Measurements from ENCODE around the gene RUVBL2.
"Not testable (repeated sequence)": the region's sequence is repeated elsewhere in the genome, so short reads cannot be mapped to it uniquely, and the experiment has no call there.

DNA sequence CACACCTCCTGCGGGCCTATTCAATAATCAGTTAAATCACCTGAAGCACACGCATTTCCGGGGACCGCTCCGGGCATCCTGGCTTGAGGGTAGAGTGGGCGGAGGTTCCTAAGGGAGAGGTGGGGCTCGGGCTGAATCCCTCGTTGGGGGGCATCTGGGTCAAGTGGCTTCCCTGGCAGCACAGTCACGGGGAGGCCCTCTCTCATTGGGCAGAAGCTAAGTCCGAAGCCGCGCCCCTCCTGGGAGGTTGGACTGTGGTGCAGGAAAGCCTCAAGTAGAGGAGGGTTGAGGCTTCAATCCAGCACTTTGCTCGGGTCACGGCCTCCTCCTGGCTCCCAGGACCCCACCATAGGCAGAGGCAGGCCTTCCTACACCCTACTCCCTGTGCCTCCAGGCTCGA, 49.9 kb downstream of the RUVBL2 start, which contains the start of gene CGB5:
- TF ChIP-seq SIN3A (IDR thresholded peaks at IDR 0.05; ENCODE audit: low read depth); POLR2A (IDR thresholded peaks at IDR 0.05; ENCODE audit: borderline replicate concordance, extremely low read depth, insufficient read depth, insufficient read length); CTCF (IDR thresholded peaks at IDR 0.05 in 2 of 3, conservative IDR thresholded peaks at IDR 0.05 in 1 of 3; ENCODE audit: borderline replicate concordance in 1 of 3, insufficient read depth in 1 of 3, low read depth in 2 of 3, low read length in 2 of 3); EZH2 (IDR thresholded peaks at IDR 0.05); JUND (IDR thresholded peaks at IDR 0.05); SP1 (IDR thresholded peaks at IDR 0.05; ENCODE audit: low read depth); RAD21 (IDR thresholded peaks at IDR 0.05; ENCODE audit: low read depth); EGR1 (IDR thresholded peaks at IDR 0.05; ENCODE audit: low read depth); POLR2AphosphoS5 (IDR thresholded peaks at IDR 0.05; ENCODE audit: low read depth, low read length); YY1 (IDR thresholded peaks at IDR 0.05; ENCODE audit: extremely low read depth, insufficient replicate concordance, low read depth, low read length): not testable (repeated sequence)
- TF ChIP-seq, protein P1, sequence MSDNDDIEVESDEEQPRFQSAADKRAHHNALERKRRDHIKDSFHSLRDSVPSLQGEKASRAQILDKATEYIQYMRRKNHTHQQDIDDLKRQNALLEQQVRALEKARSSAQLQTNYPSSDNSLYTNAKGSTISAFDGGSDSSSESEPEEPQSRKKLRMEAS (IDR thresholded peaks at IDR 0.05): not testable (repeated sequence)
- TF ChIP-seq, protein P2, sequence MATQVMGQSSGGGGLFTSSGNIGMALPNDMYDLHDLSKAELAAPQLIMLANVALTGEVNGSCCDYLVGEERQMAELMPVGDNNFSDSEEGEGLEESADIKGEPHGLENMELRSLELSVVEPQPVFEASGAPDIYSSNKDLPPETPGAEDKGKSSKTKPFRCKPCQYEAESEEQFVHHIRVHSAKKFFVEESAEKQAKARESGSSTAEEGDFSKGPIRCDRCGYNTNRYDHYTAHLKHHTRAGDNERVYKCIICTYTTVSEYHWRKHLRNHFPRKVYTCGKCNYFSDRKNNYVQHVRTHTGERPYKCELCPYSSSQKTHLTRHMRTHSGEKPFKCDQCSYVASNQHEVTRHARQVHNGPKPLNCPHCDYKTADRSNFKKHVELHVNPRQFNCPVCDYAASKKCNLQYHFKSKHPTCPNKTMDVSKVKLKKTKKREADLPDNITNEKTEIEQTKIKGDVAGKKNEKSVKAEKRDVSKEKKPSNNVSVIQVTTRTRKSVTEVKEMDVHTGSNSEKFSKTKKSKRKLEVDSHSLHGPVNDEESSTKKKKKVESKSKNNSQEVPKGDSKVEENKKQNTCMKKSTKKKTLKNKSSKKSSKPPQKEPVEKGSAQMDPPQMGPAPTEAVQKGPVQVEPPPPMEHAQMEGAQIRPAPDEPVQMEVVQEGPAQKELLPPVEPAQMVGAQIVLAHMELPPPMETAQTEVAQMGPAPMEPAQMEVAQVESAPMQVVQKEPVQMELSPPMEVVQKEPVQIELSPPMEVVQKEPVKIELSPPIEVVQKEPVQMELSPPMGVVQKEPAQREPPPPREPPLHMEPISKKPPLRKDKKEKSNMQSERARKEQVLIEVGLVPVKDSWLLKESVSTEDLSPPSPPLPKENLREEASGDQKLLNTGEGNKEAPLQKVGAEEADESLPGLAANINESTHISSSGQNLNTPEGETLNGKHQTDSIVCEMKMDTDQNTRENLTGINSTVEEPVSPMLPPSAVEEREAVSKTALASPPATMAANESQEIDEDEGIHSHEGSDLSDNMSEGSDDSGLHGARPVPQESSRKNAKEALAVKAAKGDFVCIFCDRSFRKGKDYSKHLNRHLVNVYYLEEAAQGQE (IDR thresholded peaks at IDR 0.05; ENCODE audit: low read depth): not testable (repeated sequence)
- TF ChIP-seq, protein P3, sequence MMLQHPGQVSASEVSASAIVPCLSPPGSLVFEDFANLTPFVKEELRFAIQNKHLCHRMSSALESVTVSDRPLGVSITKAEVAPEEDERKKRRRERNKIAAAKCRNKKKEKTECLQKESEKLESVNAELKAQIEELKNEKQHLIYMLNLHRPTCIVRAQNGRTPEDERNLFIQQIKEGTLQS (IDR thresholded peaks at IDR 0.05): not testable (repeated sequence)
